Measurements from ENCODE around the gene WNT10A.

The WNT10A gene

DNA sequence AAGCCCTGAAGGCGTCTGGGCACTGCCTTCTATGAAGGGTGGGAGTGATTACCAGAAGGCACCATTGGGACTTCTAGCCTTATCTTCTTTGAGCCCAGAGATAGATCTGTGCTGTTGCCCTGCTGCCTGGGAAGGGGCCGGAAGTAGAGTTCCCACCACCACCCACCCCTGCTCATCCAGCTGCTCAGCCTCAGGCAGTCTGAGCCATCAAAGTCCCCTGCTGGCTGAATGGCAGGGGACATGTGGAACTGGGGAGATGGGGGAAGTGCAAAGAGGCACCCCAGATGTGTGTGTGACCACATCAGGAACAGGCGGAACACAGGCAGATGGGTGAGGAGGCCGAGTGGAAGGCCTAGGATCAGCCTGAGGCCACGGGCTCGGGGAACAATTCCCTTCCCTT is 3.3 kb upstream of the WNT10A start:
- H3K4me3 ChIP-seq (ENCODE audit: low read depth, low read length) = no peak overlapping the region
- DNase-seq (ENCODE audit: low read depth, low spot score) = no peak
- POLR2A ChIA-PET = no interaction called here
- CTCF ChIA-PET = interaction anchor here (0.8 to 17.5 kb wide), 28 partner anchors 9 to 282 kb away, joined by 3 to 453 read pairs (median 7); partner anchors contain the start of gene WNT6
- no peak for TF ChIP-seq CTCF (IDR thresholded peaks at IDR 0.05; ENCODE audit: insufficient read depth, low read length, missing control alignments)

DNA sequence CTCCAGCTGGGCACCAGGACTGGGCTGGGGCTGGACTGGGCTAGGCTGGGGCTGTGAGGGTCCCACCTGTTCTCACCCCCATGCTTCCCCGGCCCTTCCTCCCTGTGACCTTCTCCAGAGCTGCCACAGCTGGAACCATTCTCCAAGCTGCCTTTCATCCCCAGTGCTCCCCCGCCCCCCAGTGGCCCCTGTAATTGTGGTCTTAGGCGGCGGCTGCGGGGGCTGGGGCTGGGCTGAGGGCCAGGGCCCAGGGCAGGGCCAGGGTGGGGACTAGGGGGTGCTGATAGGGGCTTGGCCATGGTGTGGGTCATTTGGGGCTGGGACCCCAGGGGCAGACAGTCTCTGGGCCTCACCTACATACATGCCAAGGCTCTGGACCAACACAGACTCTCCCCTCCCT is 2.8 kb upstream of the WNT10A start:
- ChIA-PET POLR2A (no interaction called here), CTCF (interaction anchor here (1.3 to 17.5 kb wide), 9 partner anchors 10 to 279 kb away, joined by 3 to 453 read pairs (median 11); partner anchors contain the start of gene WNT6)
- no peak overlapping the region for H3K4me3 ChIP-seq (ENCODE audit: low read depth, low read length)

GRCh38 chr2:218878486-218878885 is 2.2 kb upstream of the WNT10A start:
- H3K4me3 ChIP-seq (ENCODE audit: low read depth, low read length) = no peak overlapping the region
- DNase-seq (ENCODE audit: low read depth, low spot score) = no peak
- ChIA-PET CTCF (interaction anchor here (0.7 to 17.5 kb wide), 6 partner anchors 8 to 278 kb away, joined by 3 to 453 read pairs (median 4); no protein-coding TSS in a partner anchor), POLR2A (no interaction called here)
- no peak for TF ChIP-seq CTCF (IDR thresholded peaks at IDR 0.05; ENCODE audit: insufficient read depth, low read length, missing control alignments)

More for the DNA sequence above, 2.8 kb upstream of the WNT10A start:
- DNase-seq (ENCODE audit: low read depth, low spot score) = no peak
- TF ChIP-seq CTCF (IDR thresholded peaks at IDR 0.05; ENCODE audit: insufficient read depth, low read length, missing control alignments) = no peak

DNA sequence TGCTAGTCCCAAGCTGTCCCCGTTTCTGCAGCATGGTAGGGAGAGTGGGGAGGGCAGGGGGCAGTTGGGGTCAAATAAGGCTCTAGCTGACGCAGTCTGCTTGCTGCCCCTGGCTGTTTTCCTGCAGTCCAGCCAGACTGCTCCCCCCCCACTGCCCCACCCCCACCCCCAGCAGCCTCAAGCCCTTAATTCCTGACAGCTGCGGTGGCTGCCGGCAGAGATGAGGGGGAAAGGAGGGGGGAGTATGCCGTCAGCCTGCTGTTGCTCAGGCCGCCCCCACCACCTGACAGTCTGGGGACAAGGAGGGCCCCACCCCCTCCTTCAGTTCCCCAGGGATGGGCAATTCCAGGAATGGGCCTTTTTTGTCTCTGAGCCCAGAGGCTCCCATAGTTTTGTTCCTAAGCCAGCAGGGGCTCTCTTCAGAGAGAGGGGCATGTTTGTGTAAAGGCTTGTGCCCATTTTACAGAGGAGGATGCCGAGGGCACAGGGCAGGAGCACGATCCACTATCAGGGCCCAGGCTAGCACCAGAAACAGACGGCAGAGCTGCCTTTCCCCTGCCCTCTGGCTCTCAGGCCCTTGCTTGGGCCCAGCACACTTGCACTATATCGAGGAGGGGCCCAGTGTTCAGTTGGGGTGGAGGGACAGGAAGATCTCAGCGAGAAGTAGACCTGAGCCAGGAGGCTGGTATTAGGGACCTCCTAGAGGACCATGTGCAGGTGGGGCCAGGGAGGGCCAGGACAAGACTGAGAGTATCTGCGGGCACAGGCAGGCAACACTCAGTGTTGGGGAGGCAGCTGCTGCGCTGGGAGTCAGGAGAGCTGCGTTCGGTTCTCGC is 1.5 kb upstream of the WNT10A start:
- ChIA-PET POLR2A (no interaction called here), CTCF (interaction anchor here (0.7 to 17.5 kb wide), 5 partner anchors 9 to 278 kb away, joined by 3 to 453 read pairs (median 4); no protein-coding TSS in a partner anchor)
- TF ChIP-seq CTCF (IDR thresholded peaks at IDR 0.05; ENCODE audit: insufficient read depth, low read length, missing control alignments) = no peak
- H3K4me3 ChIP-seq (ENCODE audit: low read depth, low read length) = no peak overlapping the region
- no peak for DNase-seq (ENCODE audit: low read depth, low spot score)

- no peak for DNase-seq (ENCODE audit: low read depth, low spot score)
- TF ChIP-seq CTCF (IDR thresholded peaks at IDR 0.05; ENCODE audit: insufficient read depth, low read length, missing control alignments) = no peak
- H3K4me3 ChIP-seq (ENCODE audit: low read depth, low read length) = no peak overlapping the region
- CTCF ChIA-PET = interaction anchor here (0.5 to 17.5 kb wide), 3 partner anchors 10 to 32 kb away, joined by 3 to 453 read pairs (median 9); no protein-coding TSS in a partner anchor
- POLR2A ChIA-PET = no interaction called here
Measured at GRCh38 chr2:218879776-218880101, 913 bp upstream of the WNT10A start.

DNA sequence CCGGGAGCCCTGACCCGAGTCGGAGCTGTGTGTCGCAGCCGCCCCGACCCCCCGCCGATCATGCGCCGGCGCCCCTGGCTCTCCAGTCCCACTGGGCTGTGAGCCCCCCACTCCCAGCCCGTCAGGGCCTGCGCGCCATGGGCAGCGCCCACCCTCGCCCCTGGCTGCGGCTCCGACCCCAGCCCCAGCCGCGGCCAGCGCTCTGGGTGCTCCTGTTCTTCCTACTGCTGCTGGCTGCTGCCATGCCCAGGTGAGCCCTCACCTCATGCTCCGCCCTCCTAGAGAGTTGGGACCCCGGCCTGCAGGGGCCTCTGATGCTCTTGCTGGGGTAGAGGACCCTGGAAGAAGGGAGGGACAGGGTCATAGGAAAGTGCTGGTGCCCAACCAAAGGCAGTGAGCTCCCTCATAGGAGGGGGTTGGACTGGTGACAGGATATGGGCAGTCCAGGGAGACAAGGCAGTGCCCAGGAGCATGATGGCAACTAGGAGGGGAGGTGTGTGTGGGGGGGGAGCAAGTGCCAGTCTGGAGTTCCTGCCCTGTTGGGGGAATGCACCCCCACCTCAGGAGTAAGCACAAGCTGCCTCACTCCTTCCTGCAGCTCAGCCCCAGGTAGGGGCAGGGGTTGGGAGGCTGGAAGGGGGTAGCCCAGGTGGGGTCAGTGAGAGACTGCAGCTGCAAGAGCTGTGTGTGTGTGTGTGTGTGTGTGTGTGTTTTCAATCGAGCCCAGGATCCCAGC is 375 bp downstream of the WNT10A start:
- POLR2A ChIA-PET = no interaction called here
- CTCF ChIA-PET = interaction anchor here (1.0 to 17.5 kb wide), 2 partner anchors 11 kb away, joined by 3 to 453 read pairs; no protein-coding TSS in a partner anchor
- H3K4me3 ChIP-seq (ENCODE audit: low read depth, low read length) = no peak overlapping the region
- no peak for DNase-seq (ENCODE audit: low read depth, low spot score)
- no peak for TF ChIP-seq CTCF (IDR thresholded peaks at IDR 0.05; ENCODE audit: insufficient read depth, low read length, missing control alignments)

Data from AG04449 (cell line).